HCT116 (cell line): ENCODE measurements around the gene ORAI1. TPM values are rescaled to one million over a fixed set of nuclear protein-coding genes. Genes with fewer than 3 reads are reported as not detected.

Experiments used
- ATAC-seq: fragments of 200-7000 bp; cut with Tn5 transposase; 2 replicates; pipeline ENCODE4 v1.9.1; 2020; ENCODE audit warnings: mild to moderate bottlenecking, moderate library complexity
- BruUV-seq: library from RNA; stranded (reverse); fragments of 400-500 nt; replicated peaks from 2 replicates; lab custom pipeline; 2021; lab: Mats Ljungman, UMichigan
- CTCF ChIA-PET: fragments of 300-600 bp; sonication (Branson Sonifier 250); formaldehyde crosslinking; loops from one replicate; lab custom pipeline; 2021; ENCODE audit warnings: antibody characterized with exemption; lab: Charles Lee
- POLR2A ChIA-PET: fragments of 300-600, 350-600 bp; sonication (Branson Sonifier 250); formaldehyde crosslinking; loops from one replicate; lab custom pipeline; 2021; ENCODE audit warnings: antibody characterized with exemption; lab: Charles Lee
- RAD21 ChIA-PET, 2 experiments: fragments of 300-600 bp; sonication (Branson Sonifier 250); formaldehyde crosslinking; loops; one replicate each; lab custom pipeline; 2023; ENCODE audit warnings: low total read pairs in 2 of 2; ENCODE audit not compliant: uncharacterized antibody in 2 of 2, unreplicated experiment in 2 of 2, low non-redundant PET in 1 of 2; lab: Charles Lee
- DNase-seq: peaks from one replicate; pipeline ENCODE4 v3.0.0-alpha.2; 2010; ENCODE audit warnings: low read depth, low spot score
- H2AFZ ChIP-seq: fragments of 200-600 bp; shearing (Covaris generic), sonication (generic); 2 replicates; pipeline ENCODE4 v1.6.1; 2017; ENCODE audit warnings: low read depth, mixed run types, mixed read lengths, antibody characterized with exemption, low read length; ENCODE audit not compliant: poor library complexity, severe bottlenecking
- H3K27ac ChIP-seq: 2 replicates; pipeline ENCODE4 v1.5.1; 2012; ENCODE audit warnings: low read depth, low read length
- H3K27me3 ChIP-seq: fragments of 200-600 bp; sonication (generic); 2 replicates; pipeline ENCODE4 v1.6.1; 2016; ENCODE audit warnings: mixed run types, low read length, mixed read lengths; ENCODE audit not compliant: insufficient read depth
- H3K36me3 ChIP-seq, 2 experiments: fragments of 200-500 bp in 1 of 2; fragments of 200-600 bp in 1 of 2; sonication (Bioruptor generic) in 1 of 2; sonication (generic) in 1 of 2; 2 replicates each; pipeline versions ENCODE4 v1.5.1 to v1.6.1; 2014 to 2016; ENCODE audit warnings: low read length in 2 of 2, inconsistent platforms in 1 of 2, mixed read lengths in 1 of 2, mixed run types in 1 of 2; ENCODE audit not compliant: insufficient read depth in 2 of 2, control insufficient read depth in 1 of 2
- H3K4me1 ChIP-seq, 2 experiments: fragments of 200-600 bp in 1 of 2; sonication (generic) in 1 of 2; 2 replicates each; pipeline versions ENCODE4 v1.5.1 to v1.6.1; 2012 to 2017; ENCODE audit warnings: low read length in 2 of 2, inconsistent platforms in 1 of 2, mild to moderate bottlenecking in 1 of 2, mixed read lengths in 1 of 2, mixed run types in 1 of 2, moderate library complexity in 1 of 2; ENCODE audit not compliant: insufficient read depth in 2 of 2, control insufficient read depth in 1 of 2
- H3K4me2 ChIP-seq: fragments of 200-600 bp; sonication (generic); 2 replicates; pipeline ENCODE4 v1.6.1; 2017; ENCODE audit warnings: mixed run types, low read length, mixed read lengths
- H3K4me3 ChIP-seq, 2 experiments: fragments of 200-600 bp in 1 of 2; sonication (generic) in 1 of 2; replicated peaks in 1 of 2; 2 replicates each; pipeline ENCODE4 v1.5.1; 2011 to 2016; ENCODE audit warnings: low read length in 2 of 2, control low read depth in 1 of 2, low read depth in 1 of 2, mild to moderate bottlenecking in 1 of 2, mixed read lengths in 1 of 2, mixed run types in 1 of 2
- H3K79me2 ChIP-seq: fragments of 200-600 bp; sonication (generic); 2 replicates; pipeline ENCODE4 v1.6.1; 2017; ENCODE audit warnings: mild to moderate bottlenecking, mixed run types, low read length, moderate library complexity, mixed read lengths; ENCODE audit not compliant: insufficient read depth
- H3K9ac ChIP-seq: fragments of 200-600 bp; sonication (generic); 2 replicates; pipeline ENCODE4 v1.6.1; 2016; ENCODE audit warnings: low read length, mixed read lengths
- H3K9me2 ChIP-seq: fragments of 200-600 bp; sonication (generic), shearing (Covaris generic); 2 replicates; pipeline ENCODE4 v1.6.1; 2017; ENCODE audit warnings: mixed run types, mild to moderate bottlenecking, moderate library complexity; ENCODE audit not compliant: insufficient read depth
- H3K9me3 ChIP-seq, 2 experiments: fragments of 200-500 bp in 1 of 2; fragments of 200-600 bp in 1 of 2; sonication (Bioruptor generic) in 1 of 2; sonication (generic) in 1 of 2; 2 replicates each; pipeline ENCODE4 v1.6.1; 2014 to 2017; ENCODE audit warnings: low read length in 2 of 2, mixed read lengths in 2 of 2, inconsistent platforms in 1 of 2, low read depth in 1 of 2, mild to moderate bottlenecking in 1 of 2, mixed run types in 1 of 2, moderate library complexity in 1 of 2; ENCODE audit not compliant: control insufficient read depth in 1 of 2, insufficient read depth in 1 of 2
- H4K20me1 ChIP-seq: fragments of 200-600 bp; sonication (generic), shearing (Covaris generic); 2 replicates; pipeline ENCODE4 v1.6.1; 2017; ENCODE audit warnings: mixed run types, mild to moderate bottlenecking, moderate library complexity; ENCODE audit not compliant: insufficient read depth
- ATF3 ChIP-seq: IDR thresholded peaks from 2 replicates; pipeline ENCODE4 v1.6.1; 2012
- EGR1 ChIP-seq: IDR thresholded peaks from 2 replicates; pipeline ENCODE4 v1.6.1; 2012; ENCODE audit warnings: low read depth
- ELF1 ChIP-seq: IDR thresholded peaks from 2 replicates; pipeline ENCODE4 v1.6.1; 2012; ENCODE audit warnings: low read depth, borderline replicate concordance
- EZH2 ChIP-seq: fragments of 200-600 bp; sonication (generic); IDR thresholded peaks from 2 replicates; pipeline ENCODE4 v1.6.1; 2017; ENCODE audit warnings: antibody characterized with exemption, mixed run types
- EZH2phosphoT487 ChIP-seq: fragments of 200-600 bp; IDR thresholded peaks from 2 replicates; pipeline ENCODE4 v1.6.1; 2018; ENCODE audit warnings: antibody characterized with exemption, borderline replicate concordance
- FOSL1 ChIP-seq: IDR thresholded peaks from 2 replicates; pipeline ENCODE4 v1.6.1; 2012; ENCODE audit warnings: low read depth
- RAD21 ChIP-seq: IDR thresholded peaks from 2 replicates; pipeline ENCODE4 v1.6.1; 2012; ENCODE audit warnings: low read depth, mild to moderate bottlenecking
- intact Hi-C: fragments of 100-400 bp; cut with micrococcal nuclease; formaldehyde crosslinking; loops from 2 replicates; pipeline ENCODE4 v1.10.0; 2022
- total RNA-seq: library from RNA; stranded (reverse); gene quantifications from one replicate; pipeline ENCODE4 v1.2.1, GENCODE V29; 2021; ENCODE audit not compliant: unreplicated experiment
- TF ChIP-seq, protein P1 (sequence below): IDR thresholded peaks from 2 replicates; pipeline ENCODE4 v1.6.1; 2012

The ORAI1 gene
- total RNA-seq, 1 experiment from 2014 or later = 20.2 TPM

GRCh38 chr12:121608301-121608700 is 18.0 kb upstream of the ORAI1 start:
- TF ChIP-seq ELF1 (no peak), EZH2phosphoT487 (no peak), FOSL1 (no peak), EZH2 (no peak), RAD21 (no peak)
- TF ChIP-seq, protein P1, sequence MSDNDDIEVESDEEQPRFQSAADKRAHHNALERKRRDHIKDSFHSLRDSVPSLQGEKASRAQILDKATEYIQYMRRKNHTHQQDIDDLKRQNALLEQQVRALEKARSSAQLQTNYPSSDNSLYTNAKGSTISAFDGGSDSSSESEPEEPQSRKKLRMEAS = no peak
- TF ChIP-seq, all 23 proteins: peak for 0
- Histone ChIP-seq H3K27ac (no peak overlapping the region), H3K4me3 (no peak overlapping the region), H3K9ac (no peak overlapping the region), H3K9me2 (no peaks in the 10 kb centered on the region), H2AFZ (no peak overlapping the region), H3K27me3 (no peaks in the 10 kb centered on the region), H3K79me2 (no peaks in the 10 kb centered on the region), H4K20me1 (no peaks in the 10 kb centered on the region), H3K4me2 (no peak overlapping the region), H3K9me3 (no peaks in the 10 kb centered on the region), H3K36me3 (no peaks in the 10 kb centered on the region), H3K4me1 (peaks cover 8 to 14% of the 10 kb centered on the region in 2 experiments; a peak in 3 of 4 replicates)
- DNase-seq (no peak), ATAC-seq (no peak)
- POLR2A ChIA-PET = no interaction called here
- intact Hi-C loops = no loop called here
- no TSS peak for BruUV-seq
- RAD21 ChIA-PET = no interaction called here
- CTCF ChIA-PET = no interaction called here

GRCh38 chr12:121610239-121611149 is 15.8 kb upstream of the ORAI1 start:
- no TSS peak for BruUV-seq
- ATAC-seq = no peak
- no peaks in the 10 kb centered on the region for H3K36me3 ChIP-seq
- CTCF ChIA-PET = no interaction called here
- no peak overlapping the region for H3K4me2 ChIP-seq
- H2AFZ ChIP-seq = no peak overlapping the region
- peaks cover 11 to 19% of the 10 kb centered on the region in 2 experiments; a peak in 3 of 4 replicates for H3K4me1 ChIP-seq
- no peak overlapping the region for H3K4me3 ChIP-seq
- H3K27ac ChIP-seq = no peak overlapping the region
- no peak overlapping the region for H3K9ac ChIP-seq
- RAD21 ChIA-PET = no interaction called here
- intact Hi-C loops = no loop called here
- H3K9me3 ChIP-seq = no peaks in the 10 kb centered on the region
- no peaks in the 10 kb centered on the region for H3K9me2 ChIP-seq
- TF ChIP-seq EGR1 (no peak), ELF1 (no peak), ATF3 (no peak)
- no peaks in the 10 kb centered on the region for H3K79me2 ChIP-seq
- no peaks in the 10 kb centered on the region for H3K27me3 ChIP-seq
- no peaks in the 10 kb centered on the region for H4K20me1 ChIP-seq
- DNase-seq = no peak
- POLR2A ChIA-PET = no interaction called here
